PC-9 (cell line): ENCODE results near the gene BORCS5. TPM values are rescaled to one million over a fixed set of nuclear protein-coding genes. Genes with fewer than 3 reads are reported as not detected.

Experiments used
- BruUV-seq: library from RNA; stranded (reverse); fragments of 400-500 nt; replicated peaks from 2 replicates; lab custom pipeline; 2021; lab: Mats Ljungman, UMichigan
- CTCF ChIA-PET: fragments of 300-600 bp; sonication (Branson Sonifier 250); formaldehyde crosslinking; loops from one replicate; lab custom pipeline; 2022; ENCODE audit warnings: antibody characterized with exemption; lab: Charles Lee
- POLR2A ChIA-PET: fragments of 300-600 bp; sonication (Branson Sonifier 250); formaldehyde crosslinking; loops from one replicate; lab custom pipeline; 2022; ENCODE audit warnings: antibody characterized with exemption; ENCODE audit not compliant: unreplicated experiment; lab: Charles Lee
- DNase-seq, 2 experiments: peaks; one replicate each; pipeline versions ENCODE4 v3.0.0 to v3.0.0-alpha.2; 2015 to 2022; ENCODE audit warnings: mixed read lengths in 1 of 2
- H2AFZ ChIP-seq: fragments of 200-600 bp; sonication (generic); 2 replicates; pipeline ENCODE4 v1.8.1; 2017; ENCODE audit warnings: antibody characterized with exemption
- H3F3A ChIP-seq: fragments of 200-600 bp; sonication (generic); 2 replicates; pipeline ENCODE4 v1.8.1; 2017; ENCODE audit warnings: antibody characterized with exemption, mild to moderate bottlenecking, low read depth; ENCODE audit not compliant: insufficient read depth
- H3K27ac ChIP-seq: fragments of 200-600 bp; sonication (generic); 2 replicates; pipeline ENCODE4 v1.6.1; 2016; ENCODE audit warnings: mixed run types
- H3K27me3 ChIP-seq: fragments of 200-600 bp; sonication (generic); 2 replicates; pipeline ENCODE4 v1.6.1; 2016; ENCODE audit warnings: low read depth, mixed run types; ENCODE audit not compliant: insufficient read depth
- H3K36me3 ChIP-seq: fragments of 200-600 bp; sonication (generic); 2 replicates; pipeline ENCODE4 v1.6.1; 2016; ENCODE audit warnings: low read depth, mixed run types
- H3K4me1 ChIP-seq: fragments of 200-600 bp; sonication (generic); replicated peaks from 2 replicates; pipeline ENCODE4 v1.6.1; 2016; ENCODE audit warnings: mixed run types; ENCODE audit not compliant: insufficient read depth
- H3K4me2 ChIP-seq: fragments of 200-600 bp; sonication (generic); 2 replicates; pipeline ENCODE4 v1.6.1; 2017; ENCODE audit warnings: mixed run types
- H3K4me3 ChIP-seq: fragments of 200-600 bp; sonication (generic); 2 replicates; pipeline ENCODE4 v1.6.1; 2016; ENCODE audit warnings: mixed run types
- H3K79me2 ChIP-seq: fragments of 200-600 bp; sonication (generic); 2 replicates; pipeline ENCODE4 v1.6.1; 2017; ENCODE audit warnings: low read depth, mixed run types
- H3K9me2 ChIP-seq: fragments of 200-600 bp; sonication (generic); 2 replicates; pipeline ENCODE4 v1.8.1; 2017; ENCODE audit warnings: mild to moderate bottlenecking; ENCODE audit not compliant: insufficient read depth
- H3K9me3 ChIP-seq: fragments of 200-600 bp; sonication (generic); 2 replicates; pipeline ENCODE4 v1.8.1; 2016; ENCODE audit warnings: low read depth; ENCODE audit not compliant: insufficient read depth
- H4K20me1 ChIP-seq: fragments of 200-600 bp; sonication (generic); 2 replicates; pipeline ENCODE4 v1.8.1; 2017; ENCODE audit not compliant: insufficient read depth
- CTCF ChIP-seq: fragments of 200-600 bp; sonication (generic); conservative IDR thresholded peaks from 2 replicates; pipeline ENCODE4 v1.6.1; 2017; ENCODE audit warnings: mixed run types, antibody characterized with exemption, mild to moderate bottlenecking, moderate library complexity
- EZH2 ChIP-seq: fragments of 200-600 bp; sonication (generic); IDR thresholded peaks from 2 replicates; pipeline ENCODE4 v1.8.0; 2017; ENCODE audit warnings: antibody characterized with exemption, low read depth
- intact Hi-C: fragments of 100-400 bp; cut with micrococcal nuclease; formaldehyde crosslinking; loops from one replicate; pipeline ENCODE4 v1.10.0; 2022; ENCODE audit not compliant: unreplicated experiment
- total RNA-seq: library from RNA; stranded (reverse); gene quantifications from 2 replicates; pipeline ENCODE4 v1.2.3, GENCODE V29; 2021

Gene BORCS5
- total RNA-seq, 1 experiment from 2014 or later: 19.7 TPM

- CTCF ChIA-PET: no interaction called here
- no TSS peak for BruUV-seq
- no peak for DNase-seq
Measured at GRCh38 chr12:12510141-12510540, 153.3 kb downstream of the BORCS5 start.

GRCh38 chr12:12510551-12510950 is 153.7 kb downstream of the BORCS5 start:
- H3K9me2 ChIP-seq: no peaks in the 10 kb centered on the region
- H3K36me3 ChIP-seq: no peaks in the 10 kb centered on the region
- intact Hi-C loops: no loop called here
- no peak for DNase-seq
- no peaks in the 10 kb centered on the region for H3K27me3 ChIP-seq
- no peaks in the 10 kb centered on the region; the same call in 1 of the 2 replicates for H4K20me1 ChIP-seq
- H3K79me2 ChIP-seq: no peaks in the 10 kb centered on the region
- H3F3A ChIP-seq: no peaks in the 10 kb centered on the region
- H3K4me2 ChIP-seq: no peak overlapping the region
- no peak overlapping the region for H3K27ac ChIP-seq
- no peak for TF ChIP-seq EZH2
- no peak overlapping the region for H2AFZ ChIP-seq
- no TSS peak for BruUV-seq
- H3K9me3 ChIP-seq: no peaks in the 10 kb centered on the region
- no peak overlapping the region for H3K4me3 ChIP-seq
- POLR2A ChIA-PET: no interaction called here
- H3K4me1 ChIP-seq: no peaks in the 10 kb centered on the region
- CTCF ChIA-PET: no interaction called here

More at GRCh38 chr12:12510141-12510540, 153.3 kb downstream of the BORCS5 start:
- Histone ChIP-seq H3K4me1 (no peaks in the 10 kb centered on the region), H3K27ac (no peak overlapping the region), H3K9me2 (no peaks in the 10 kb centered on the region), H3K27me3 (no peaks in the 10 kb centered on the region), H4K20me1 (no peaks in the 10 kb centered on the region; the same call in 1 of the 2 replicates), H2AFZ (no peak overlapping the region), H3K79me2 (no peaks in the 10 kb centered on the region), H3K4me2 (no peak overlapping the region), H3K36me3 (no peaks in the 10 kb centered on the region), H3F3A (no peaks in the 10 kb centered on the region), H3K4me3 (no peak overlapping the region), H3K9me3 (no peaks in the 10 kb centered on the region)
- intact Hi-C loops: no loop called here
- TF ChIP-seq EZH2 (no peak), CTCF (no peak)
- POLR2A ChIA-PET: interaction anchor here (0.6 kb wide), 1 partner anchor 26 kb away, joined by 5 read pairs; no protein-coding TSS in a partner anchor

GRCh38 chr12:12511021-12511783 is 154.3 kb downstream of the BORCS5 start:
- no peaks in the 10 kb centered on the region for H3K9me2 ChIP-seq
- no peak overlapping the region for H3K4me2 ChIP-seq
- no peaks in the 10 kb centered on the region; the same call in 1 of the 2 replicates for H4K20me1 ChIP-seq
- no peak overlapping the region for H2AFZ ChIP-seq
- ChIA-PET CTCF (no interaction called here), POLR2A (no interaction called here)
- intact Hi-C loops: no loop called here
- H3K4me3 ChIP-seq: no peak overlapping the region
- no peaks in the 10 kb centered on the region for H3K9me3 ChIP-seq
- BruUV-seq: no TSS peak
- H3K27me3 ChIP-seq: no peaks in the 10 kb centered on the region
- H3K27ac ChIP-seq: no peak overlapping the region
- H3K4me1 ChIP-seq: no peaks in the 10 kb centered on the region
- H3K79me2 ChIP-seq: no peaks in the 10 kb centered on the region
- no peak for DNase-seq
- H3F3A ChIP-seq: no peaks in the 10 kb centered on the region
- no peaks in the 10 kb centered on the region for H3K36me3 ChIP-seq
- TF ChIP-seq EZH2 (no peak), CTCF (no peak)
